Measurements from ENCODE around the gene OR6X1.

The OR6X1 gene, protein sequence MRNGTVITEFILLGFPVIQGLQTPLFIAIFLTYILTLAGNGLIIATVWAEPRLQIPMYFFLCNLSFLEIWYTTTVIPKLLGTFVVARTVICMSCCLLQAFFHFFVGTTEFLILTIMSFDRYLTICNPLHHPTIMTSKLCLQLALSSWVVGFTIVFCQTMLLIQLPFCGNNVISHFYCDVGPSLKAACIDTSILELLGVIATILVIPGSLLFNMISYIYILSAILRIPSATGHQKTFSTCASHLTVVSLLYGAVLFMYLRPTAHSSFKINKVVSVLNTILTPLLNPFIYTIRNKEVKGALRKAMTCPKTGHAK

GRCh38 chr11:123754101-123754568 is at the start of gene OR6X1:
Gene OR6X1 (minus strand): TSS chr11:123754518. CDS start chr11:123754518, 0 bp downstream.
- no peak for DNase-seq (ENCODE audit: low read depth in 4 of 4, low spot score in 1 of 4)

GRCh38 chr11:123801765-123802164 is 47.4 kb upstream of the OR6X1 start:
- no peak for DNase-seq (ENCODE audit: low read depth in 4 of 4, low spot score in 1 of 4)

DNA sequence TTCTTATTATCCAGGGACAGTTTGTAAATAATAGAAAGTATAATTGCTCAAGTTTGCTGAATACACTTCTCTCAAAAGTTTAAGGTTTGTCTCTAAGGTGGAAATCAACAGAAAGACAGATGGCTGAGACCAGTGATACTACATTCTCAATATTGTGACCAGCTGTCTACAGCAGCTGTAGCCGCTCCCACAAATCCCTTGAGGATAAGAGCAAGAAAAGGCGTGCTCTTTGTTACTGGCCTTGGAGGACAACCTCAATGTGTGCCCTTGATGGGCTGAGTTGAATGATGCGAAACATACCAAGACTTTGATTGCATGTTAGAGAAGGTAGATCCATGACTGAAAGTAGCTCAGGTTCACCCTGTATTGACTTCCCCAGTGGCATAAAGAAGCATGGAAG is 45.7 kb upstream of the OR6X1 start:
- no peak for DNase-seq (ENCODE audit: low read depth in 4 of 4, low spot score in 1 of 4)

DNA sequence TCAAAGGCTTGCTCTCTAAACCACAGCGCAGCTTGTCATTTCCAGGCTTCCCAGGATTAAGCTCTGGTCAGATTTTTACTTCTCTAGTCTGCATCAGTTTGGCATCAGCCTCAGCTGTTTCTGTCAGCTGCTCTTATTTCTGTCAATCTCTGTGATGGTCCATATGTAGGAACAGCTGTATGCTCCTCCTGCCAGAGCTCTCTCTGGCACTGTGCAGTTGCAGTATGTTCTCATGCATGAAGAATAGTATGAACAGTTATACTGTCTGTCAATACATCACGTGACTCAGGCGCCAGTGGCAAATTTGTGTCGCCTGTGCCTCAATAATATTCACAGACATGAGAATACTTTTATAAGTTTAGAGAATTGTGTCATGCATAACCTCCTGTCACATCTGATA is 45.1 kb upstream of the OR6X1 start:
- no peak for DNase-seq (ENCODE audit: low read depth in 4 of 4, low spot score in 1 of 4)

GRCh38 chr11:123798513-123799252 is 44.4 kb upstream of the OR6X1 start:
- DNase-seq (ENCODE audit: low read depth in 4 of 4, low spot score in 1 of 4): no peak

DNA sequence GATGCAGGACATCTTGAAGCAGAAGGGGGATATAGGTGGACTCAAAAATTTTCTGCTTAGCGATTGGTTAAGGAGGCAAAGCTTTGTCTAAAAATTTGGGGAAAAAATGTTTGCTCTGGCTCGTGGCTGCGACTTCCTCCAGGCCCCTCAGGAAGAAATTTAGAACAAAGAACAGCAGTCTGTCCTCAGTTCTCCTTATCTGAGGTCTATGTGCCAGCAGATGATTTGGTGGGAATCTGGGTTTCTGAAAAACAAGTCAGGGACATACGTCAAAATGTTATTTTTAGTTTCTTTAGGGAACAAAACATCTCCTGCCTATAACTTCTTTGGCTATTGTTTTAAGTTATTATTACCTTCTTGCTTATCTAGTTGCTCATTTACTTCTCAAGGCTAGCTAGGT is 43.8 kb upstream of the OR6X1 start:
- DNase-seq (ENCODE audit: low read depth in 4 of 4, low spot score in 1 of 4): no peak

- no peak for DNase-seq (ENCODE audit: low read depth in 4 of 4, low spot score in 1 of 4)
Observed at GRCh38 chr11:123797541-123797940, 43.2 kb upstream of the OR6X1 start.

GRCh38 chr11:123797114-123797513 is 42.8 kb upstream of the OR6X1 start:
- no peak for DNase-seq (ENCODE audit: low read depth in 4 of 4, low spot score in 1 of 4)

DNA sequence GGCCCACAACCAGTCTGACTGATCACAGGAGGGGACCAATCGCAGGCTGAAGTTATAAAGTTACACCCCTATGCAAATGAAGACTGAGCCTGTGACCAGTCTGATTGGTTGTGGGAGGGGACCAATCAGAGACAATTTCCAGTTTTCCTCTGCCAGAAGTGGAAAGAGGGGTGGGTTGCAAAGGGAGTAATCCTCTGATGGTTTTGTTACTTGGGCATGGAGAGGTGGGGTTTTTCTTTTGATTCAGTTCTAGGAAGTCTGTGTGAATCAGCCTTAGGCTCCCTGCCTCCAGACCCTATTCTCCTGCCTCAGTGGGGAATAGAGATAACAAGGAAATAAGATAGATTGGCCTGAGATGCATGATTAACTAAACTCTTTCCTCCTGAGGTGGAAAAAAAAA is 41.9 kb upstream of the OR6X1 start:
- DNase-seq (ENCODE audit: low read depth in 4 of 4, low spot score in 1 of 4): no peak

- no peak for DNase-seq (ENCODE audit: low read depth in 4 of 4, low spot score in 1 of 4)
Observed at GRCh38 chr11:123783536-123783935, 29.2 kb upstream of the OR6X1 start.

- DNase-seq (ENCODE audit: low read depth in 4 of 4, low spot score in 1 of 4): no peak
Observed at GRCh38 chr11:123778511-123778910, 24.2 kb upstream of the OR6X1 start.

GRCh38 chr11:123775715-123776549 is 21.6 kb upstream of the OR6X1 start:
- DNase-seq (ENCODE audit: low read depth in 4 of 4, low spot score in 1 of 4): no peak

DNA sequence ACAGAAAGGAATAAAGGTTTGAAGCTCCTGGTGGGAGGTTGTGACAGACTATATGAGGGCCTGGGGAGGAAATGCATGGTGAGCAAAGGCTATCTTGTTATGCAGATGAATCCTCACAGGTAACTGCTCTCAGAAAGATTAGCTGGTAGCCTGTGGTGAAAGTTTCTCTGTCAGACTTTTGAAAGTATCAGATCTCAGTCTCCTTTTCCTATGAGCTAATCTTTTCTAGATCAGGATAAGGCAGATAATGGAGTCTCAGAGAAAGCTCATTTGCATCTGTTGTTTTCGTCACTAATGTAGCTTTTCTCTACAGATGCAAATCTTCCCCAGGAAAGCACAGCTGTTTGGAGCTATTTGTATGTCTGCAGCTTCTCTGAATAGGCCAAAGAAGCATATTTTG is 21.0 kb upstream of the OR6X1 start:
- DNase-seq (ENCODE audit: low read depth in 4 of 4, low spot score in 1 of 4): no peak

GRCh38 chr11:123773959-123774358 is 19.6 kb upstream of the OR6X1 start:
- no peak for DNase-seq (ENCODE audit: low read depth in 4 of 4, low spot score in 1 of 4)

DNA sequence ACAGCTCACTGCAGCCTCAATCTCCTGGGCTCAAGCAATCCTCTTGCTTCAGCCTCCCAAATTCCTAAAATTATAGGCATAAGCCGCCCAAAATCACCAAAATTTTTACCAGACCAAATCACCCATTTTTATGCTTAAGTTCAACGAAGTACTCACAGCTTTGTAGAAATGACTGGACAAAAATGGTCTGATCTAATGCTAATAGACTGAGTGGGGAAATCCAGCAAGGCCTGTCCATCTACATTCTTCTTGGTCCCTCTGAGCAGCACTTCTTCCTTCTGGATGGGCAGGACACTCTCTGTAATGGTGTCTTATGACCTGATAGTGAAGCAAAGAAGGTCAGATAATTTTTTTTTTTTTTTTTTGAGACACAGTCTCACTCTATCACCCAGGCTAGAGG is 18.7 kb upstream of the OR6X1 start:
- no peak for DNase-seq (ENCODE audit: low read depth in 4 of 4, low spot score in 1 of 4)

DNA sequence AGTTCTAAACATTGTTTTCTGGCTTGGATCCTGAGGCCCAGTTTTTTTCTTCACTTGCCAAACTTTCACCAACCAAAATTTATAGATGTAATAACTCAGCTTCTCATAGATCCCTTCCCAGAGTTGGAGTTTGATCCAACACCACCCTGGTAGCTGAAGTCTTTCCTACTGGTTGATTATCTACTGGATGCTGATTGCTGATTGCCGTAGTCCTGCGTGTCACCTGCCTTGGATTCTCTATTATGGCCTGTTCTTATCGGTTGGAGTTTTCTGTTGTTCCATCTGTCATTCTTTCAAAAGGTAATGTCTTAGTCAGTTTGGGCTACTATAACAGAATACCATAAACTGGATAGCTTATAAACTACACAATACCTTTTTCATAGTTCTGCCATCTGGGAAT is 17.3 kb upstream of the OR6X1 start:
- no peak for DNase-seq (ENCODE audit: low read depth in 4 of 4, low spot score in 1 of 4)

GRCh38 chr11:123770712-123771111 is 16.4 kb upstream of the OR6X1 start:
- DNase-seq (ENCODE audit: low read depth in 4 of 4, low spot score in 1 of 4): no peak

DNA sequence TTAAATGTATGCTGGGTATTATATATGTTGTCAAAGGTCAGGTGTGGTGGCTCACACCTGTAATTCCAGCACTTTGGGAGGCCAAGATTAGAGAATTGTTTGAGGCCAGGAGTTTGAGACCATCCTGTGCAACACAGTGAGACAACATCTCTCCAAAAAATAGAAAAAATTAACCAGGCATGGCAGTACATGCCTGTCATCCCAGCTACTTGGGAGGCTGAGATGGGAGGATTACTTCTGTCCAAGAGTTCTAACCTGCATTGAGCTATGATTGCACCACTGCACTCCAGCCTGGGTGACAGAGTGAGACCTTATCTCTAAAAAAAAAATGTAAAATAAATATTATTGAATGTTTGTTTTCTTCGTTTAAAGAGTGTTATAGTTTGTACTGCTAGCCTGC is 11.3 kb upstream of the OR6X1 start:
- no peak for DNase-seq (ENCODE audit: low read depth in 4 of 4, low spot score in 1 of 4)

DNA sequence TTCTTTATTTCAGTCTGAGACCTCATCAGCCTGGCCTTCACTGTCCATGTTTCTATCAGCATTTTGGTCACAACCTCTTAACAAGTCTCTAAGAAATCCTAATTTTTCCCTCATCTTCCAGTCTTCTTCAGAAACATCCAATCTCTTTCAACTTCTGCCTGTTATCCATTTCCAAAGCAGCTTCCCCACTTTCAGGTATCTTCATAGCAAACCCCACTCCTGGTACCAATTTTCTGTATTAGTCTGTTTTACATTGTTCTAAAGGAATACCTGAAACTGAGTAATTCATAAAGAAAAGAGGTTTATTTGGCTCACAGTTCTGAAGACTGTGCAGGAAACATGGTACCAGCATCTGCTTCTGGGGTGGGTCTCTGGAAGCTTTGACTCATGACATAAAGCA is 8.1 kb upstream of the OR6X1 start:
- no peak for DNase-seq (ENCODE audit: low read depth in 4 of 4, low spot score in 1 of 4)

GRCh38 chr11:123760894-123761293 is 6.6 kb upstream of the OR6X1 start:
- DNase-seq (ENCODE audit: low read depth in 4 of 4, low spot score in 1 of 4): no peak

DNA sequence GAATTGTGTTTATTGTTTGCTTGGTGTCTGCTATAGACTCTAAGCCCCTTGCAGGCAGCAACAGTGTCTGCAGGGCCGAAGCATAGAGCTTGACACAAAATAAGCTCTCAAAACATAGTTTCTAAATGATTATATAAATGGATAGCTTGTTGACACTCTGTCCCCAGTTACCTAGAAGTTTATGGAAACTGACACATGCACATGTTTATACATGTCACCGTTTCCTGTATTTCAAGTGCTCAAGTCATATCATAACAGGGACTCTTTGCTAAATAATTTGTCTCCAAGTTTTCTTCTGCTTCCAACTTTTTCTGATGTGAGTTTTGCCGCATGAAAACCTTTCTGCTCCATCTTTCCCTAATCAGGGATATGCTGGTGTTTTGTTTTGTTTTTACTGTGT is 3.7 kb upstream of the OR6X1 start:
- no peak for DNase-seq (ENCODE audit: low read depth in 4 of 4, low spot score in 1 of 4)

DNA sequence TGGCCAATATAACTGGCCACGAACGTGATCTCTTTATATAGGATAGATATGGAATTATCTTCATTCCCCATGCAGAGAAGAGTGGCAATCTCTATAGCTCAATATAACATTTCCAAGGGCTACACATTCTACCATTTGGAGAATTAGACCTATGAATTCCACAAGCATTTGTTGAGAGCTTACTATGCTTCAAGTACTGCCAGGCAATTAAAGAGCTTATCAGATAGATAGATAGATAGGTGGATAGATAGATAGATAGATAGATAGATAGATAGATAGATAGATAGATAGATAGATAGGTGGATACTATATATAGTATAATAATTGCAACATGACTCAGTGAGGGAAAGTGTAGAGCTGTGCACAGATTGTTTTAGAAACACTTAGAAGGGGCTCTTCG is 1.5 kb upstream of the OR6X1 start:
- DNase-seq (ENCODE audit: low read depth in 4 of 4, low spot score in 1 of 4): no peak
